GM12878 (cell line): ENCODE data around the gene TMED1. TPM values are rescaled to one million over a fixed set of nuclear protein-coding genes. Genes with fewer than 3 reads are reported as not detected.

Experiments
- ATAC-seq: fragments of 200-7000 bp; cut with Tn5 transposase; 3 replicates; pipeline ENCODE4 v1.9.1; 2020; ENCODE audit warnings: mild to moderate bottlenecking, moderate library complexity
- BruUV-seq: library from RNA; stranded (reverse); fragments of 400-500 nt; replicated peaks from 2 replicates; lab custom pipeline; 2021; lab: Mats Ljungman, UMichigan
- CTCF ChIA-PET: fragments of 300-600 bp; sonication (Branson Sonifier 250); formaldehyde crosslinking; extraction: SDS; loops from one replicate; lab custom pipeline; 2021; ENCODE audit warnings: inconsistent platforms; lab: Yijun Ruan, JAX
- POLR2A ChIA-PET: fragments of 350-600 bp; formaldehyde crosslinking; extraction: SDS; loops from one replicate; lab custom pipeline; 2021; ENCODE audit warnings: inconsistent platforms; lab: Charles Lee
- RAD21 ChIA-PET: fragments of 300-600 bp; sonication (Branson Sonifier 250); formaldehyde crosslinking; loops from one replicate; lab custom pipeline; 2023; ENCODE audit warnings: antibody characterized with exemption; ENCODE audit not compliant: unreplicated experiment; lab: Charles Lee
- SMC1A ChIA-PET: fragments of 300-600 bp; sonication (Branson Sonifier 250); formaldehyde crosslinking; loops from one replicate; lab custom pipeline; 2023; ENCODE audit not compliant: unreplicated experiment, uncharacterized antibody; lab: Charles Lee
- DNase-seq: peaks from one replicate; pipeline ENCODE4 v3.0.0-alpha.2; 2011; ENCODE audit warnings: low read depth, low spot score
- FAIRE-seq: peaks from 3 replicates; lab custom pipeline; 2011; peaks lifted over from hg19 to GRCh38; lab: Jason Lieb, UNC
- H2AFZ ChIP-seq: 2 replicates; pipeline ENCODE4 v1.6.0; 2011; ENCODE audit warnings: low read depth, low read length, control low read depth; ENCODE audit not compliant: control insufficient read depth
- H3K27ac ChIP-seq: 2 replicates; pipeline ENCODE4 v1.5.1; 2011; ENCODE audit warnings: control low read depth; ENCODE audit not compliant: control insufficient read depth, insufficient read depth
- H3K27me3 ChIP-seq, 2 experiments: replicated peaks in 1 of 2; 2 replicates each; pipeline versions ENCODE4 v1.6.0 to v1.6.1; 2011; ENCODE audit warnings: low read length in 1 of 2; ENCODE audit not compliant: control insufficient read depth in 2 of 2, insufficient read depth in 2 of 2
- H3K36me3 ChIP-seq, 2 experiments: 2 replicates each; pipeline ENCODE4 v1.5.1; 2011; ENCODE audit warnings: low read length in 1 of 2; ENCODE audit not compliant: control insufficient read depth in 2 of 2, insufficient read depth in 2 of 2
- H3K4me1 ChIP-seq: 2 replicates; pipeline ENCODE4 v1.6.1; 2011; ENCODE audit warnings: mild to moderate bottlenecking, low read length, moderate library complexity, mixed read lengths; ENCODE audit not compliant: control insufficient read depth, insufficient read depth
- H3K4me2 ChIP-seq: 2 replicates; pipeline ENCODE4 v1.6.0; 2011; ENCODE audit warnings: control low read depth; ENCODE audit not compliant: control insufficient read depth, insufficient read depth
- H3K4me3 ChIP-seq: fragments of 200-600 bp; sonication (generic); 2 replicates; pipeline ENCODE4 v1.5.1; 2016
- H3K79me2 ChIP-seq: 2 replicates; pipeline ENCODE4 v1.6.0; 2011; ENCODE audit warnings: low read length; ENCODE audit not compliant: control insufficient read depth, insufficient read depth
- H3K9ac ChIP-seq: 2 replicates; pipeline ENCODE4 v1.8.0; 2011; ENCODE audit warnings: low read length, control low read depth, mixed read lengths; ENCODE audit not compliant: control insufficient read depth, insufficient read depth
- H3K9me3 ChIP-seq: replicated peaks from 3 replicates; pipeline ENCODE4 v1.5.1; 2011; ENCODE audit warnings: mild to moderate bottlenecking, low read length; ENCODE audit not compliant: control insufficient read depth, insufficient read depth
- H4K20me1 ChIP-seq: 2 replicates; pipeline ENCODE4 v1.6.0; 2011; ENCODE audit not compliant: control insufficient read depth, insufficient read depth
- BCL11A ChIP-seq: IDR thresholded peaks from 2 replicates; pipeline ENCODE4 v1.6.1; 2011; ENCODE audit warnings: low read depth, low read length
- BRCA1 ChIP-seq: IDR thresholded peaks from 2 replicates; pipeline ENCODE4 v1.6.1; 2011; ENCODE audit warnings: low read depth, low read length, improper control_type of control experiment
- ESRRA ChIP-seq: IDR thresholded peaks from 2 replicates; pipeline ENCODE4 v1.6.1; 2012; ENCODE audit warnings: mild to moderate bottlenecking, low read length, improper control_type of control experiment
- HDAC6 ChIP-seq: fragments of 200-600 bp; sonication (generic); IDR thresholded peaks from one replicate; pipeline ENCODE4 v1.8.0; 2017; ENCODE audit warnings: antibody characterized with exemption; ENCODE audit not compliant: unreplicated experiment
- IRF4 ChIP-seq: IDR thresholded peaks from 2 replicates; pipeline ENCODE4 v1.6.1; 2011; ENCODE audit warnings: low read depth, low read length
- MXI1 ChIP-seq: fragments of 150-350 bp; IDR thresholded peaks from 2 replicates; pipeline ENCODE4 v1.6.1; 2011; ENCODE audit warnings: low read depth, mild to moderate bottlenecking, inconsistent platforms, low read length, improper control_type of control experiment
- PAX8 ChIP-seq: fragments of 450-650 bp; IDR thresholded peaks from 2 replicates; pipeline ENCODE4 v1.6.1; 2017; ENCODE audit warnings: mild to moderate bottlenecking, moderate library complexity
- POU2F2 ChIP-seq: IDR thresholded peaks from 3 replicates; pipeline ENCODE4 v1.6.1; 2011; ENCODE audit warnings: low read depth, mild to moderate bottlenecking, low read length, borderline replicate concordance
- RFX5 ChIP-seq: IDR thresholded peaks from 2 replicates; pipeline ENCODE4 v1.6.1; 2011; ENCODE audit warnings: low read depth, low read length, improper control_type of control experiment
- SMAD5 ChIP-seq: IDR thresholded peaks from 2 replicates; pipeline ENCODE4 v1.6.1; 2016; ENCODE audit warnings: antibody characterized with exemption, low read depth
- WGBS: methylation state at CpG from one replicate; pipeline ENCODE4 v1.1.6; 2016; ENCODE audit warnings: low lambda C conversion rate; ENCODE audit not compliant: insufficient replicate concordance, insufficient coverage; ENCODE audit errors: missing lambda C conversion rate; 5-methylcytosine and 5-hydroxymethylcytosine counted together
- in situ Hi-C: fragments of 300-500 bp; cut with MboI; formaldehyde crosslinking; loops from 9 replicates; pipeline ENCODE4 v1.14.3; 2018; ENCODE audit warnings: mixed read lengths
- intact Hi-C: fragments of 100-400 bp; cut with micrococcal nuclease; formaldehyde crosslinking; loops from one replicate; pipeline ENCODE4 v1.14.2; 2022; ENCODE audit not compliant: unreplicated experiment
- polyA plus RNA-seq, 11 experiments: library from polyadenylated mRNA; depleted of rRNA in 4 of 11; unstranded in 6 of 11; stranded (reverse) in 5 of 11; fragments of >200 nt; fragmentation: Nextera tagmentation in 4 of 11; fragmentation: Illumina TruSeq in 1 of 11; extraction: Ambion mirVana in 4 of 11; extraction: Trizol in 1 of 11; gene quantifications; 1 replicate in 1 of 11; 2 replicates in 10 of 11; pipeline versions ENCODE4 v1.2.1 to v1.2.3, GENCODE V29; 2011 to 2016; ENCODE audit warnings: inconsistent platforms in 2 of 11, missing spikeins in 2 of 11, low read depth in 1 of 11
- total RNA-seq, 4 experiments: library from RNA; depleted of rRNA in 3 of 4; stranded (reverse); fragments of >200 nt in 3 of 4; fragmentation: Illumina TruSeq in 1 of 4; extraction: Trizol in 1 of 4; gene quantifications; 2 replicates each; pipeline versions ENCODE4 v1.2.1 to v1.2.3, GENCODE V29; 2013 to 2021
- TF ChIP-seq, protein P1 (sequence below): IDR thresholded peaks from 2 replicates; pipeline ENCODE4 v1.6.1; 2012; ENCODE audit warnings: improper control_type of control experiment, low read depth, low read length; ENCODE audit not compliant: insufficient replicate concordance
- TF ChIP-seq, protein P2 (sequence below): fragments of 450-650 bp; IDR thresholded peaks from 2 replicates; pipeline ENCODE4 v1.6.1; 2016; ENCODE audit warnings: mild to moderate bottlenecking

Gene TMED1
- total and polyA plus RNA-seq, 10 of the 15 experiments (the other 5 are each of a cell fraction or from before 2014, with no cell fraction given): 0.60 to 23.1 (median 12.3) TPM

DNA sequence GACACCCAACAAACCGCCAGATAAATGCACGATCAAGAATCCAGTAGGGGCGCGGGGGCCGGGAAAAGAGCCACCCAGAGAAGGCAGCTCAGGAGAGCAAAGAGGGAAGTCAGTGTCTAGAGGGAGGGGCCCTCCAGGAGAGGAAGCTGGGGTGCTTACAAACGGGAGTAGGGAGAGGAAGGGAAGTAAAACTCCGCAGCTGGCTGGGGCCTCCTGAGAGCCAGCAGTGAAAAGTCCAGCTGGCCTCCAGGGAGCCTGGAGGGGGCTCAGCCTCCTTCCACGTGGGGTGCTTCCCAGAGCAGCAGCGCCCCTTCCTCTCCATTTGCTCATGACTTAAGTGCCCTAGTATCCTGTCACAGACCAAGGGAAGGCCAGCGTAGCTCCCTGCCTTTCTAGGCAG lies 51.8 kb downstream of the TMED1 start:
- H3K27me3 ChIP-seq: no peaks in the 10 kb centered on the region
- no peak overlapping the region for H3K4me3 ChIP-seq
- no peak for ATAC-seq
- intact Hi-C loops: no loop called here
- CTCF ChIA-PET: interaction anchor here (1.0 kb wide), 1 partner anchor 80 kb away, joined by 3 read pairs; no protein-coding TSS in a partner anchor
- FAIRE-seq: no peak
- H3K79me2 ChIP-seq: no peaks in the 10 kb centered on the region
- in situ Hi-C loops: no loop called here
- H2AFZ ChIP-seq: no peak overlapping the region
- H3K4me2 ChIP-seq: no peak overlapping the region
- DNase-seq: no peak
- WGBS: 64% methylated on average over 10 of the region's 10 CpGs
- no peak overlapping the region for H3K27ac ChIP-seq
- peaks cover 36 to 38% of the 10 kb centered on the region in 2 experiments for H3K36me3 ChIP-seq
- POLR2A ChIA-PET: interaction anchor here (1.2 kb wide), 1 partner anchor 10 kb away, joined by 3 read pairs; no protein-coding TSS in a partner anchor
- TF ChIP-seq ESRRA (no peak), RFX5 (no peak), BCL11A (no peak), IRF4 (no peak), HDAC6 (no peak), PAX8 (no peak), POU2F2 (no peak), SMAD5 (no peak), MXI1 (no peak), BRCA1 (no peak)
- TF ChIP-seq, protein P1, sequence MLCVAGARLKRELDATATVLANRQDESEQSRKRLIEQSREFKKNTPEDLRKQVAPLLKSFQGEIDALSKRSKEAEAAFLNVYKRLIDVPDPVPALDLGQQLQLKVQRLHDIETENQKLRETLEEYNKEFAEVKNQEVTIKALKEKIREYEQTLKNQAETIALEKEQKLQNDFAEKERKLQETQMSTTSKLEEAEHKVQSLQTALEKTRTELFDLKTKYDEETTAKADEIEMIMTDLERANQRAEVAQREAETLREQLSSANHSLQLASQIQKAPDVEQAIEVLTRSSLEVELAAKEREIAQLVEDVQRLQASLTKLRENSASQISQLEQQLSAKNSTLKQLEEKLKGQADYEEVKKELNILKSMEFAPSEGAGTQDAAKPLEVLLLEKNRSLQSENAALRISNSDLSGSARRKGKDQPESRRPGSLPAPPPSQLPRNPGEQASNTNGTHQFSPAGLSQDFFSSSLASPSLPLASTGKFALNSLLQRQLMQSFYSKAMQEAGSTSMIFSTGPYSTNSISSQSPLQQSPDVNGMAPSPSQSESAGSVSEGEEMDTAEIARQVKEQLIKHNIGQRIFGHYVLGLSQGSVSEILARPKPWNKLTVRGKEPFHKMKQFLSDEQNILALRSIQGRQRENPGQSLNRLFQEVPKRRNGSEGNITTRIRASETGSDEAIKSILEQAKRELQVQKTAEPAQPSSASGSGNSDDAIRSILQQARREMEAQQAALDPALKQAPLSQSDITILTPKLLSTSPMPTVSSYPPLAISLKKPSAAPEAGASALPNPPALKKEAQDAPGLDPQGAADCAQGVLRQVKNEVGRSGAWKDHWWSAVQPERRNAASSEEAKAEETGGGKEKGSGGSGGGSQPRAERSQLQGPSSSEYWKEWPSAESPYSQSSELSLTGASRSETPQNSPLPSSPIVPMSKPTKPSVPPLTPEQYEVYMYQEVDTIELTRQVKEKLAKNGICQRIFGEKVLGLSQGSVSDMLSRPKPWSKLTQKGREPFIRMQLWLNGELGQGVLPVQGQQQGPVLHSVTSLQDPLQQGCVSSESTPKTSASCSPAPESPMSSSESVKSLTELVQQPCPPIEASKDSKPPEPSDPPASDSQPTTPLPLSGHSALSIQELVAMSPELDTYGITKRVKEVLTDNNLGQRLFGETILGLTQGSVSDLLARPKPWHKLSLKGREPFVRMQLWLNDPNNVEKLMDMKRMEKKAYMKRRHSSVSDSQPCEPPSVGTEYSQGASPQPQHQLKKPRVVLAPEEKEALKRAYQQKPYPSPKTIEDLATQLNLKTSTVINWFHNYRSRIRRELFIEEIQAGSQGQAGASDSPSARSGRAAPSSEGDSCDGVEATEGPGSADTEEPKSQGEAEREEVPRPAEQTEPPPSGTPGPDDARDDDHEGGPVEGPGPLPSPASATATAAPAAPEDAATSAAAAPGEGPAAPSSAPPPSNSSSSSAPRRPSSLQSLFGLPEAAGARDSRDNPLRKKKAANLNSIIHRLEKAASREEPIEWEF: no peak
- TF ChIP-seq, protein P2, sequence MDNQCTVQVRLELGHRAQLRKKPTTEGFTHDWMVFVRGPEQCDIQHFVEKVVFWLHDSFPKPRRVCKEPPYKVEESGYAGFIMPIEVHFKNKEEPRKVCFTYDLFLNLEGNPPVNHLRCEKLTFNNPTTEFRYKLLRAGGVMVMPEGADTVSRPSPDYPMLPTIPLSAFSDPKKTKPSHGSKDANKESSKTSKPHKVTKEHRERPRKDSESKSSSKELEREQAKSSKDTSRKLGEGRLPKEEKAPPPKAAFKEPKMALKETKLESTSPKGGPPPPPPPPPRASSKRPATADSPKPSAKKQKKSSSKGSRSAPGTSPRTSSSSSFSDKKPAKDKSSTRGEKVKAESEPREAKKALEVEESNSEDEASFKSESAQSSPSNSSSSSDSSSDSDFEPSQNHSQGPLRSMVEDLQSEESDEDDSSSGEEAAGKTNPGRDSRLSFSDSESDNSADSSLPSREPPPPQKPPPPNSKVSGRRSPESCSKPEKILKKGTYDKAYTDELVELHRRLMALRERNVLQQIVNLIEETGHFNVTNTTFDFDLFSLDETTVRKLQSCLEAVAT: no peak
- TF ChIP-seq, all 136 proteins: peak for 0
- ChIA-PET SMC1A (no interaction called here), RAD21 (interaction anchor here (0.9 kb wide), 1 partner anchor 66 kb away, joined by 3 read pairs; the partner anchor contains the start of gene DNM2)
- Histone ChIP-seq H4K20me1 (no peaks in the 10 kb centered on the region), H3K9me3 (no peaks in the 10 kb centered on the region), H3K4me1 (no peaks in the 10 kb centered on the region), H3K9ac (no peak overlapping the region)
- BruUV-seq: no TSS peak
